Keratinocyte (primary cell): ENCODE measurements around the gene BOD1L1.

Source experiments
- CTCF ChIP-seq, 3 experiments: IDR thresholded peaks in 1 of 3; conservative IDR thresholded peaks in 1 of 3; optimal IDR thresholded peaks in 1 of 3; 2 replicates in 2 of 3; 3 replicates in 1 of 3; pipeline versions ENCODE3 to v1.5.1; 2011; ENCODE audit warnings: low read length in 3 of 3, mild to moderate bottlenecking in 3 of 3, moderate library complexity in 2 of 3, control low read depth in 1 of 3, inconsistent platforms in 1 of 3; ENCODE audit not compliant: insufficient read depth in 2 of 3; ENCODE audit errors: extremely low read depth in 1 of 3
- EZH2 ChIP-seq: IDR thresholded peaks from one replicate; pipeline ENCODE4 v1.6.1; 2012; ENCODE audit warnings: inconsistent platforms, mild to moderate bottlenecking, low read length, moderate library complexity

DNA sequence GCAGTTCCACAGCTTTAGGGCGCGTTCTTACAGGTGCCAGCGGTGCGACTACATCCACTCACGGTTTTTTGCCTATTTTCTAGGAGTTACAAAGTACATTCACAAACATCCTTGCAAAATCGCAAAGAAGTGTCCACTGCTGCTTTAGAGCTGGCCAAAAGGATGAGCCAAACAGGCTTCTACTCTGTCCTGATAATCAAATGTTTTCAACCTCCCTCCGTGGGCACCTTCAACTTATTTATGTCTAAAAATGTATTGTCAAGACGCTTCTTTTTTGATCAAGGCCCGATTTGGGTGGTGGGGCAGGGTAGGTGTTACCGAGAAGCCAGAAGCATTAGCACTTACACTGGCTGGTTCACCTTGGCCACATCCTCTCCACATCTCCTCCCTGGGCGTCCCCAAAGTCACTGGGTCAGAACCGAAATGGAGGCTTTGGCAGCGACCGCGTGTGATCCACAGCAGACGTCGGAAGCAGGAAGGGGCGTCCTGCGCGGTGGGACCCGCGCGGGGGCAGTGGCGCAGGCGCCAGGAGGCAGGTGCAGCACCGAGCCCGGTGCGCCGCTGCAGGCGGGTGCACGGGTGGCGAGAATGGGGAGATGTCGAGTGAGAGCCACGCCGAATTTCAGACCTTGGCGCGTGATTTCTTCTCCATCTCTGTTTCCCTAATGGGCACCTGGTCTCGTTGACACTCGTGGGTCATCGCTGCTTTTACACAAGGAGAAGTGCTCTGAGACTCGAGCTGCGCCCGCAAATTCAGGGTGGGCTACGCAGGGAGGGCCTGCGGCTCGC, 100.1 kb downstream of the BOD1L1 start:
- TF ChIP-seq EZH2 (peak; percentile 88), CTCF (optimal IDR thresholded peaks at IDR 0.05 in 1 of 3, IDR thresholded peaks at IDR 0.05 in 1 of 3, conservative IDR thresholded peaks at IDR 0.05 in 1 of 3; ENCODE audit: extremely low read depth in 1 of 3, insufficient read depth in 2 of 3, low read length in 3 of 3) (no peak)
